NCI-H226 (cell line): Measurements from ENCODE around the gene IL1A.

Source experiments
- DNase-seq: peaks from one replicate; pipeline ENCODE4 v3.0.0-alpha.2; 2015

IL1A gene

GRCh38 chr2:112791019-112791418 lies 6.7 kb upstream of the IL1A start:
- no peak for DNase-seq

GRCh38 chr2:112790305-112790704 lies 6.0 kb upstream of the IL1A start:
- no peak for DNase-seq

GRCh38 chr2:112789186-112789585 lies 4.9 kb upstream of the IL1A start:
- DNase-seq: no peak

- DNase-seq: no peak
These were observed 4.4 kb upstream of the IL1A start for GRCh38 chr2:112788653-112789052.

- no peak for DNase-seq
These were observed 3.6 kb upstream of the IL1A start for GRCh38 chr2:112787729-112788393.

GRCh38 chr2:112787294-112787693 lies 3.0 kb upstream of the IL1A start:
- no peak for DNase-seq

- no peak for DNase-seq
These were observed 1.0 kb downstream of the IL1A start for GRCh38 chr2:112783187-112783714.

- DNase-seq: no peak
These were observed 2.0 kb downstream of the IL1A start for GRCh38 chr2:112782234-112782799.

- DNase-seq: no peak
These were observed 4.7 kb downstream of the IL1A start for GRCh38 chr2:112779598-112779997.

GRCh38 chr2:112777036-112777435 lies 7.3 kb downstream of the IL1A start:
- no peak for DNase-seq

- no peak for DNase-seq
These were observed 8.2 kb downstream of the IL1A start for GRCh38 chr2:112776113-112776512.

- DNase-seq: no peak
These were observed 9.6 kb downstream of the IL1A start for GRCh38 chr2:112774536-112775285.

GRCh38 chr2:112773556-112773955 lies 10.7 kb downstream of the IL1A start:
- DNase-seq: no peak

GRCh38 chr2:112772911-112773475 lies 11.3 kb downstream of the IL1A start:
- DNase-seq: no peak

GRCh38 chr2:112772322-112772721 lies 12.0 kb downstream of the IL1A start:
- no peak for DNase-seq

- DNase-seq: no peak
These were observed 15.9 kb downstream of the IL1A start for GRCh38 chr2:112768432-112768831.

- no peak for DNase-seq
These were observed 16.5 kb downstream of the IL1A start for GRCh38 chr2:112767693-112768330.

GRCh38 chr2:112765251-112765650 lies 19.0 kb downstream of the IL1A start:
- DNase-seq: no peak

GRCh38 chr2:112764071-112765044 lies 19.9 kb downstream of the IL1A start, which contains the start of gene CKAP2L:
CKAP2L (minus strand) TSS chr2:112764609; CDS start chr2:112764598, 11 bp downstream.
- DNase-seq: peak; percentile 99

- no peak for DNase-seq
These were observed 22.0 kb downstream of the IL1A start for GRCh38 chr2:112762276-112762675.

- no peak for DNase-seq
These were observed 24.1 kb downstream of the IL1A start for GRCh38 chr2:112760149-112760548.

- no peak for DNase-seq
These were observed 25.6 kb downstream of the IL1A start for GRCh38 chr2:112758711-112759110.
